HepG2 (cell line): Measurements from ENCODE around the gene MTFP1. TPM values are rescaled to one million over a fixed set of nuclear protein-coding genes. Genes with fewer than 3 reads are reported as not detected.

Experiments
- ATAC-seq: fragments of 200-7000 bp; cut with Tn5 transposase; 3 replicates; pipeline ENCODE4 v1.9.1; 2020; ENCODE audit warnings: mild to moderate bottlenecking, moderate library complexity
- BruUV-seq: library from RNA; stranded (reverse); fragments of 400-500 nt; replicated peaks from 2 replicates; lab custom pipeline; 2021; lab: Mats Ljungman, UMichigan
- CTCF ChIA-PET: fragments of 300-600 bp; formaldehyde crosslinking; extraction: SDS; loops from one replicate; lab custom pipeline; 2021; ENCODE audit warnings: low total read pairs, inconsistent platforms, low intra/inter-chr PET ratio; lab: Yijun Ruan, JAX
- POLR2A ChIA-PET: fragments of 350-600 bp; sonication (Branson Sonifier 250); formaldehyde crosslinking; loops from one replicate; lab custom pipeline; 2020; ENCODE audit warnings: antibody characterized with exemption, inconsistent platforms; lab: Yijun Ruan, JAX
- DNase-seq: peaks from one replicate; pipeline ENCODE4 v3.0.0-alpha.2; 2015; ENCODE audit warnings: low spot score
- FAIRE-seq: peaks from 3 replicates; lab custom pipeline; 2011; peaks lifted over from hg19 to GRCh38; lab: Jason Lieb, UNC
- H2AFZ ChIP-seq: one replicate; pipeline ENCODE4 v1.6.1; 2011; ENCODE audit warnings: low read length, inconsistent platforms
- H3K27ac ChIP-seq: fragments of 300-600 bp; 3 replicates; pipeline ENCODE4 v1.8.0; 2011; ENCODE audit warnings: mixed run types, mild to moderate bottlenecking, mixed read lengths, low read length, inconsistent platforms; ENCODE audit not compliant: insufficient read depth; ENCODE audit errors: extremely low read length
- H3K27me3 ChIP-seq, 2 experiments: fragments of 200-600 bp in 1 of 2; 2 replicates in 1 of 2; 3 replicates in 1 of 2; pipeline versions ENCODE4 v1.6.0 to v1.8.0; 2011; ENCODE audit warnings: low read length in 2 of 2, mild to moderate bottlenecking in 2 of 2, moderate library complexity in 2 of 2, inconsistent platforms in 1 of 2; ENCODE audit not compliant: insufficient read depth in 2 of 2, control insufficient read depth in 1 of 2
- H3K36me3 ChIP-seq, 2 experiments: fragments of 200-600 bp in 1 of 2; replicated peaks in 1 of 2; 2 replicates in 1 of 2; 3 replicates in 1 of 2; pipeline versions ENCODE4 v1.5.1 to v1.8.0; 2011; ENCODE audit warnings: low read length in 2 of 2, inconsistent platforms in 1 of 2; ENCODE audit not compliant: insufficient read depth in 2 of 2, control insufficient read depth in 1 of 2
- H3K4me1 ChIP-seq: 2 replicates; pipeline ENCODE4 v1.5.1; 2012; ENCODE audit warnings: low read length, inconsistent platforms; ENCODE audit not compliant: insufficient read depth
- H3K4me2 ChIP-seq: 2 replicates; pipeline ENCODE4 v1.6.0; 2011; ENCODE audit warnings: low read depth, low read length, inconsistent platforms
- H3K4me3 ChIP-seq, 3 experiments: fragments of 200-600 bp in 1 of 3; sonication (generic), shearing (Covaris generic) in 1 of 3; replicated peaks in 1 of 3; 2 replicates each; pipeline ENCODE4 v1.5.1; 2011 to 2016; ENCODE audit warnings: low read length in 3 of 3, inconsistent platforms in 2 of 3, low read depth in 2 of 3, mild to moderate bottlenecking in 2 of 3, control low read depth in 1 of 3, mixed read lengths in 1 of 3; ENCODE audit not compliant: insufficient read depth in 1 of 3
- H3K79me2 ChIP-seq: one replicate; pipeline ENCODE4 v1.6.1; 2011; ENCODE audit warnings: low read length, inconsistent platforms; ENCODE audit not compliant: insufficient read depth
- H3K9ac ChIP-seq: 2 replicates; pipeline ENCODE4 v1.6.0; 2011; ENCODE audit warnings: mild to moderate bottlenecking, low read depth, low read length, inconsistent platforms; ENCODE audit not compliant: insufficient read depth
- H3K9me3 ChIP-seq: 2 replicates; pipeline ENCODE4 v1.5.1; 2012; ENCODE audit warnings: mild to moderate bottlenecking, low read length
- H4K20me1 ChIP-seq: 2 replicates; pipeline ENCODE4 v1.6.0; 2011; ENCODE audit warnings: inconsistent platforms, mild to moderate bottlenecking, low read length, moderate library complexity; ENCODE audit not compliant: insufficient read depth
- AKAP8 ChIP-seq: sonication (generic); formaldehyde crosslinking; IDR thresholded peaks from 2 replicates; pipeline ENCODE4 v1.5.1; 2020; ENCODE audit warnings: mild to moderate bottlenecking, missing genetic modification reagents
- BCL6 ChIP-seq: IDR thresholded peaks from 2 replicates; pipeline ENCODE4 v1.6.1; 2016; ENCODE audit warnings: missing genetic modification reagents, missing compliant biosample characterization
- CC2D1A ChIP-seq: sonication (generic); formaldehyde crosslinking; IDR thresholded peaks from 2 replicates; pipeline ENCODE4 v1.8.1; 2023; ENCODE audit warnings: mild to moderate bottlenecking, missing genetic modification reagents
- GTF3A ChIP-seq: sonication (generic); formaldehyde crosslinking; conservative IDR thresholded peaks from 2 replicates; pipeline ENCODE4 v1.4.0; 2020; ENCODE audit warnings: mild to moderate bottlenecking, missing genetic modification reagents
- HMG20B ChIP-seq: conservative IDR thresholded peaks from 2 replicates; pipeline ENCODE4 v1.6.1; 2016; ENCODE audit warnings: missing genetic modification reagents, missing compliant biosample characterization
- KLF11 ChIP-seq: IDR thresholded peaks from 2 replicates; pipeline ENCODE4 v1.6.1; 2016; ENCODE audit warnings: missing compliant biosample characterization
- MATR3 ChIP-seq: sonication (generic); formaldehyde crosslinking; IDR thresholded peaks from 2 replicates; pipeline ENCODE4 v1.4.0; 2020; ENCODE audit warnings: missing genetic modification reagents
- MTF1 ChIP-seq: sonication (generic); formaldehyde crosslinking; IDR thresholded peaks from 2 replicates; pipeline ENCODE4 v1.5.0; 2020; ENCODE audit warnings: missing genetic modification reagents
- SNAPC5 ChIP-seq: sonication (generic); formaldehyde crosslinking; IDR thresholded peaks from 2 replicates; pipeline ENCODE4 v1.8.1; 2023; ENCODE audit warnings: mild to moderate bottlenecking, missing genetic modification reagents, borderline replicate concordance
- THYN1 ChIP-seq: sonication (generic); formaldehyde crosslinking; IDR thresholded peaks from 2 replicates; pipeline ENCODE4 v1.8.1; 2023; ENCODE audit warnings: low read depth, mild to moderate bottlenecking, moderate library complexity, missing genetic modification reagents, borderline replicate concordance
- ZBTB34 ChIP-seq: sonication (generic); formaldehyde crosslinking; IDR thresholded peaks from 2 replicates; pipeline ENCODE4 v1.8.0; 2022; ENCODE audit warnings: mild to moderate bottlenecking, missing genetic modification reagents
- ZNF205 ChIP-seq: IDR thresholded peaks from 2 replicates; pipeline ENCODE4 v1.6.1; 2018; ENCODE audit warnings: missing biosample characterization, missing genetic modification reagents
- ZNF225 ChIP-seq: sonication (generic); formaldehyde crosslinking; IDR thresholded peaks from 2 replicates; pipeline ENCODE4 v1.4.0; 2020; ENCODE audit warnings: mild to moderate bottlenecking, missing genetic modification reagents
- ZNF234 ChIP-seq: sonication (generic); formaldehyde crosslinking; conservative IDR thresholded peaks from 2 replicates; pipeline ENCODE4 v1.5.1; 2020; ENCODE audit warnings: mild to moderate bottlenecking, missing genetic modification reagents
- ZNF550 ChIP-seq: sonication (generic); formaldehyde crosslinking; IDR thresholded peaks from 2 replicates; pipeline ENCODE4 v1.4.0; 2020; ENCODE audit warnings: mild to moderate bottlenecking, missing genetic modification reagents, borderline replicate concordance
- ZNF775 ChIP-seq: sonication (generic); formaldehyde crosslinking; IDR thresholded peaks from 2 replicates; pipeline ENCODE4 v1.4.0; 2020; ENCODE audit warnings: missing genetic modification reagents, mild to moderate bottlenecking, moderate library complexity, borderline replicate concordance
- ZNF878 ChIP-seq: sonication (generic); formaldehyde crosslinking; IDR thresholded peaks from 2 replicates; pipeline ENCODE4 v1.8.1; 2023; ENCODE audit warnings: mild to moderate bottlenecking, missing genetic modification reagents, moderate library complexity
- ZNF891 ChIP-seq: sonication (generic); formaldehyde crosslinking; IDR thresholded peaks from 2 replicates; pipeline ENCODE4 v1.5.0; 2020; ENCODE audit warnings: mild to moderate bottlenecking, missing genetic modification reagents
- ZSCAN9 ChIP-seq: IDR thresholded peaks from 2 replicates; pipeline ENCODE4 v1.6.1; 2016; ENCODE audit warnings: borderline replicate concordance
- WGBS: methylation state at CpG from one replicate; pipeline ENCODE4 v1.1.6; 2017; ENCODE audit warnings: low lambda C conversion rate; 5-methylcytosine and 5-hydroxymethylcytosine counted together
- in situ Hi-C: cut with HindIII; loops from 2 replicates; pipeline ENCODE4 v1.10.0; 2017; ENCODE audit warnings: low pct_unique_long_range_greater_than_20kb; ENCODE audit not compliant: extremely low pct_ligation_motif_present
- intact Hi-C: fragments of 100-400 bp; cut with micrococcal nuclease; formaldehyde crosslinking; loops from one replicate; pipeline ENCODE4 v1.10.0; 2022; ENCODE audit not compliant: unreplicated experiment
- polyA plus RNA-seq, 8 experiments: library from polyadenylated mRNA; depleted of rRNA in 3 of 8; stranded (reverse) in 7 of 8; unstranded in 1 of 8; fragments of >200 nt; fragmentation: Illumina TruSeq in 4 of 8; extraction: Trizol in 4 of 8; gene quantifications; 2 replicates each; pipeline versions ENCODE4 v1.2.1 to v1.2.3, GENCODE V29; 2011 to 2016; ENCODE audit warnings: low read depth in 4 of 8, missing spikeins in 1 of 8, mixed read lengths in 1 of 8; ENCODE audit not compliant: insufficient read depth in 1 of 8
- total RNA-seq, 5 experiments: library from RNA; depleted of rRNA; stranded (reverse); fragments of >200 nt; fragmentation: Illumina TruSeq; extraction: Trizol; gene quantifications; 2 replicates each; pipeline ENCODE4 v1.2.3, GENCODE V29; 2016; ENCODE audit warnings: low read depth in 1 of 5
- TF ChIP-seq, protein P1 (sequence below): sonication (generic); formaldehyde crosslinking; conservative IDR thresholded peaks from 2 replicates; pipeline ENCODE4 v1.4.0; 2020; ENCODE audit warnings: mild to moderate bottlenecking, missing genetic modification reagents, moderate library complexity

MTFP1 gene
- total and polyA plus RNA-seq, 2 of the 13 experiments (the other 11 are each of a cell fraction or from before 2014, with no cell fraction given), result 29.5 to 45.6 TPM

DNA sequence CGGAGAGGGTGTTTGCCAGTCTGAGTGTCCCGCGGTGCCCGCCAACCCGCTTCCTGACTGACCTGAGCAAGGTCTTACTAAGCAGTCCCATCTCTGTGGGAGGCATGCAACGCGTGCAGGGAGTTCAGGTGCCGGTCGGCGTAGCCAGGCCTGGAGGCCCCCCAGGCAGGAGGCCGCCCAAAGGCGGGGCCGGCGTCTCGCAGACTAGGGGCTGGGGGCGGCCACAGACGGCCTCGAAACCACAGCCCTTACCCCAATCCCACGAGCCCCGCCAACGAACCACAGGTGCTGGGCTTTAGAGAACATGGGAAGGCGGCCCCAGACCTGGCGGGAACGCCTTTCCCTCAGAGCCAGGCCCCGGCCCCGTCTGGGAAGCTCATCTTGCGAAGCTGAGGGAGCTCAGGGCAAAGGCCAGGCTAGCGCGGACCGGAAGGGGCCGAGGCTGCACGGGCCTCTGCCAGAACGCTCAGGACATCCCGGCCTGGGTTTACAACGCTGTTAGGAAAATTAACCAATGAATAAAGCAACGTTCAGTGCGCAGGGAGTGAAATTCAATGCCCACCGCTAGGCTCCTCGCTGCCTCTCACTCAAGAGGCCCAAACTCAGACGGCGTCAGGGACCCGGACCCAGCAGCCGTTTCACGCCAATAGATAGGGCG lies 2.1 kb upstream of the MTFP1 start:
- POLR2A ChIA-PET, result interaction anchor here (0.8 to 7.2 kb wide), 16 partner anchors 9 to 657 kb away, joined by 3 to 164 read pairs (median 9); partner anchors contain the start of genes CCDC157, PES1, RNF215 and SEC14L2
- intact Hi-C loops (no loop called here), in situ Hi-C loops (no loop called here)
- Histone ChIP-seq H3K4me2 (peak overlapping the region; percentile 99), H3K9me3 (no peaks in the 10 kb centered on the region), H3K4me3 (peak overlapping the region; percentile 67 to 89 (median 72)), H3K27ac (peak overlapping the region; percentile 96), H3K27me3 (no peaks in the 10 kb centered on the region), H4K20me1 (no peaks in the 10 kb centered on the region), H3K36me3 (peaks cover 0 to 5% of the 10 kb centered on the region in 2 experiments; a peak in 2 of 5 replicates), H3K79me2 (peaks cover 18% of the 10 kb centered on the region), H3K9ac (peak overlapping the region; percentile 89), H2AFZ (no peak overlapping the region), H3K4me1 (peaks cover 63% of the 10 kb centered on the region)
- BruUV-seq, result TSS peak; percentile 57
- CTCF ChIA-PET, result no interaction called here
- DNase-seq (no peak), ATAC-seq (peak; percentile 68), FAIRE-seq (no peak)
- WGBS, result 1% methylated on average over 14 of the region's 45 CpGs
- TF ChIP-seq THYN1, result no peak
- peak; percentile 80; the same call in 1 of the 2 replicates for TF ChIP-seq ZNF878
- TF ChIP-seq HMG20B (CRISPR knock-in tag), result no peak
- TF ChIP-seq AKAP8, result no peak
- TF ChIP-seq BCL6 (CRISPR knock-in tag), result no peak; the same call in 1 of the 2 replicates
- no peak; the same call in 1 of the 2 replicates for TF ChIP-seq ZNF225 (CRISPR knock-in tag)
- TF ChIP-seq MATR3, result no peak
- peak; percentile 82; the same call in 1 of the 2 replicates for TF ChIP-seq MTF1 (CRISPR knock-in tag)
- TF ChIP-seq CC2D1A (CRISPR knock-in tag), result 0 out of 2 replicates have a peak, but pooled peaks have one; percentile 14
- TF ChIP-seq GTF3A (CRISPR knock-in tag), result 0 out of 2 replicates have a peak, but pooled peaks have one; percentile 57
- TF ChIP-seq ZSCAN9, result no peak
- TF ChIP-seq ZBTB34 (CRISPR knock-in tag), result peak; percentile 53; the same call in 1 of the 2 replicates
- TF ChIP-seq KLF11 (CRISPR knock-in tag), result no peak
- TF ChIP-seq ZNF550 (CRISPR knock-in tag), result no peak
- TF ChIP-seq ZNF205 (CRISPR knock-in tag), result no peak; the same call in 1 of the 2 replicates
- peak; percentile 87 for TF ChIP-seq ZNF891 (CRISPR knock-in tag)
- TF ChIP-seq, protein P1, sequence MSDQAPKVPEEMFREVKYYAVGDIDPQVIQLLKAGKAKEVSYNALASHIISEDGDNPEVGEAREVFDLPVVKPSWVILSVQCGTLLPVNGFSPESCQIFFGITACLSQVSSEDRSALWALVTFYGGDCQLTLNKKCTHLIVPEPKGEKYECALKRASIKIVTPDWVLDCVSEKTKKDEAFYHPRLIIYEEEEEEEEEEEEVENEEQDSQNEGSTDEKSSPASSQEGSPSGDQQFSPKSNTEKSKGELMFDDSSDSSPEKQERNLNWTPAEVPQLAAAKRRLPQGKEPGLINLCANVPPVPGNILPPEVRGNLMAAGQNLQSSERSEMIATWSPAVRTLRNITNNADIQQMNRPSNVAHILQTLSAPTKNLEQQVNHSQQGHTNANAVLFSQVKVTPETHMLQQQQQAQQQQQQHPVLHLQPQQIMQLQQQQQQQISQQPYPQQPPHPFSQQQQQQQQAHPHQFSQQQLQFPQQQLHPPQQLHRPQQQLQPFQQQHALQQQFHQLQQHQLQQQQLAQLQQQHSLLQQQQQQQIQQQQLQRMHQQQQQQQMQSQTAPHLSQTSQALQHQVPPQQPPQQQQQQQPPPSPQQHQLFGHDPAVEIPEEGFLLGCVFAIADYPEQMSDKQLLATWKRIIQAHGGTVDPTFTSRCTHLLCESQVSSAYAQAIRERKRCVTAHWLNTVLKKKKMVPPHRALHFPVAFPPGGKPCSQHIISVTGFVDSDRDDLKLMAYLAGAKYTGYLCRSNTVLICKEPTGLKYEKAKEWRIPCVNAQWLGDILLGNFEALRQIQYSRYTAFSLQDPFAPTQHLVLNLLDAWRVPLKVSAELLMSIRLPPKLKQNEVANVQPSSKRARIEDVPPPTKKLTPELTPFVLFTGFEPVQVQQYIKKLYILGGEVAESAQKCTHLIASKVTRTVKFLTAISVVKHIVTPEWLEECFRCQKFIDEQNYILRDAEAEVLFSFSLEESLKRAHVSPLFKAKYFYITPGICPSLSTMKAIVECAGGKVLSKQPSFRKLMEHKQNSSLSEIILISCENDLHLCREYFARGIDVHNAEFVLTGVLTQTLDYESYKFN, result peak; percentile 50
- 0 out of 2 replicates have a peak, but pooled peaks have one; percentile 48 for TF ChIP-seq ZNF775 (CRISPR knock-in tag)
- TF ChIP-seq SNAPC5 (CRISPR knock-in tag), result 0 out of 2 replicates have a peak, but pooled peaks have one; percentile 17
- TF ChIP-seq ZNF234 (CRISPR knock-in tag), result no peak; the same call in 1 of the 2 replicates
